ENCODE results near the gene WSCD2.

WSCD2 gene

DNA sequence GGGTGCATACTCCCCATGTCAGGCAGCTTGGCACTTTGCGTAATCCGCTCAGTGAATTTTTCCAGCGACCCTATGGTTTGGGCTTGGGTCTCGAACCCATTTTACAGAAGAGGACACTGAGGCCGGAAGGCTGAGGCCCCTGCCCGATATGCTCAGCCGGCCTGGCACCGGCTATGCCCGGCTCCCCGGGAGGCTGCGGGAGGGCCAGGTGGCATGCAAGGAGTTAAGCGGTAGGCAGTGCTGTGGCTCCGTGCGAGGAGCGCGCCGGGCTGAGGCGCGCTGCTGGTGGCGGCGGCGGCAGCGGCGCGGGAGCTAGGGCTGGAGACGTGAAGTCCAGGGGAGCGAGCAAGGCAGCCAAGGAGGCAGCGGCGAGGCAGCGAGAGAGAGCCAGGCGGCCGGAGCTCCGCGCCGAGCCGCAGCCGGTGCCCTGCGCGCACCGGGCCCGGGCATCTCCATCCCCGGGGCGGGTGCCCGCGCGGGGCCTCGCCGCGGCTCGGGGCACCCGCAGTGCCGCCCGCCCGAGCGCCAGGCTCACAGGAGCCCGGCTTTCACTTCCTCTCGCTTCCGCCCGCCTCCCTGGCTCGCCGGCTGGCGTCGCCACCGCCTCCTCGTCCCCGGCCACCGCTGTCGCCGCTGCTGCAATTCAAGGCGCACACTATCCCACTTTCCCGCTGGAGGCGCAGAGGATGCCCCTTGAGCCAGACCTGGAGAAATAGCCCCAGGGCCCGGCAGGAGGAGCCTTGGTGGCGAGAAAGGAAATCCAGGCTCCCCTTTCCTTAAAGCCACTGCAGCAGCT lies at the start of gene WSCD2:
WSCD2 (plus strand) TSS at position 272 of the 796 bp plus-strand sequence. CDS start 66,545 bp downstream, outside the sequence.
- no peak for ATAC-seq

DNA sequence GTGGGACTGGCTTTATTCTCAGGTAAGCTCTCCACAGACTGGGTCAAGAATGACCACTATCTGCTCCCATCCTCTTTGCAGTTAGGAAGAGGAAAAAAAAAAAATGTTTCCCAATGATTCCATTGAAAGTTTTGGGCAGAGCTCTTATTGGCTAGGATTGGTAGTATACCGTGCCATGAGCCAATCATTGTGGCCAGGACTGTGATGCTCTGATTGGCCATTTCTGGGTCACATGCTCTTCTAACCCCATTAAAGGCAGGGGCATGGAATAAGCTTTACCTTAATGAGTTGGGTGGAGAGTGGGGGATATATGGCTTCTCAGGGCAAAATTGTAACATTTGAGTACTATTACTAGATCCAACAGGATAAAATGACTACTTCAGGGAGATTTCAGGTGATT lies 49.4 kb upstream of the WSCD2 start:
- no peak for ATAC-seq

DNA sequence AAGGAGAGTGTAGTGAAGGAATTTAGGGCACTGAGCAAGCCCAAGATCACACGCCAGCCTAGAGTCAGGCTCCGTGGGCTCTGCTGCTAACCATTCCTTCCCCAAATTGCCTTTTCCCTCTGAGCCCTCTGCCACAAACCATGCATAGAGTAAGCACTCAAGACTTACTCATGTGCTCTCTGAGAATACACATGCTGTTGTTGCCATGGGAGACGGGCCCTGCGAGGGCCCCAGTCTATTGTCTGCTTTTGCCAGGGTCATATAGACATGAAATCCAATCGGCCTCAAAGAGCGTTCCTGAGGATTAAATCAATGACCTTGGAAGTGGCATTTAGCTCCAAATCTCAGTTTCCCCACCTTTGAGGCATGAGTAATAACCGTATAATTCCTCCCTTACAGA lies 48.7 kb upstream of the WSCD2 start:
- ATAC-seq, result no peak

DNA sequence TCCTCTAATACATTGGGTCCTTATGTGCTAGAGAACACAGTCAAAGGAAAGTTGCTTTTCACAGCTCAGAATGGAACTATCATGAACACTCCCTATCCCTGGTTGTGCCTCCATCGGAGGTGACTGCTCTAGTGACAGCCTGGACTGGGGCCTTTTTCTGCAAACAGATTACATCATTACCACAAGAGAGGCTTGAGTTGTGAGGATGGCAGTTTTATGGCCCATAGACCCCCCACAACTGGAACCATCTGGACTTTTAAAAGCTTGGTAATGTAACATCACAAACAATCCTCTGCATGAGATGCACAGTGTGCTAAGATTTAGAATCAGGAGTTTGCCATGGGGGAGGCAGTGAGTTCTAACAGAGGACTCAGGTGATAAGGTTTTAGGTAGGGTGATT lies 46.6 kb upstream of the WSCD2 start:
- no peak for ATAC-seq

DNA sequence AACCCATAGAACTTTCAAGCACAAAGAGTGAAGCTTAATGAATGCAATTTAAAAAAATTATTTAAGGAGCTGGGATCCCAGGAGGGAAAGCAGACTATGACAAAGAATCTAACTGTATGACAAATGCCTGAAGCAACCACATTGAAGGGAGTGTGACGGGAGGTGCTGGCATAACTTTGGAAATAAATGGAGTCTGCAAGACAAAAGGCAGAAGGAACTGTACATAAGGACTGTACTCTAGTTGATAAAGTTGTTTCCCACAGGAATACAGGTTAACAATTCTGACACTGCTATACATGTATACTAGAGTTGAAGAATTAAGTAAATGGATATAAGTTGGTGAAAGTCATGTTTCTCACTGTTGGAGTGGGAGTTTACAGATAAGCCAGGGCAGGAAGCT lies 41.2 kb upstream of the WSCD2 start:
- ATAC-seq, result no peak

DNA sequence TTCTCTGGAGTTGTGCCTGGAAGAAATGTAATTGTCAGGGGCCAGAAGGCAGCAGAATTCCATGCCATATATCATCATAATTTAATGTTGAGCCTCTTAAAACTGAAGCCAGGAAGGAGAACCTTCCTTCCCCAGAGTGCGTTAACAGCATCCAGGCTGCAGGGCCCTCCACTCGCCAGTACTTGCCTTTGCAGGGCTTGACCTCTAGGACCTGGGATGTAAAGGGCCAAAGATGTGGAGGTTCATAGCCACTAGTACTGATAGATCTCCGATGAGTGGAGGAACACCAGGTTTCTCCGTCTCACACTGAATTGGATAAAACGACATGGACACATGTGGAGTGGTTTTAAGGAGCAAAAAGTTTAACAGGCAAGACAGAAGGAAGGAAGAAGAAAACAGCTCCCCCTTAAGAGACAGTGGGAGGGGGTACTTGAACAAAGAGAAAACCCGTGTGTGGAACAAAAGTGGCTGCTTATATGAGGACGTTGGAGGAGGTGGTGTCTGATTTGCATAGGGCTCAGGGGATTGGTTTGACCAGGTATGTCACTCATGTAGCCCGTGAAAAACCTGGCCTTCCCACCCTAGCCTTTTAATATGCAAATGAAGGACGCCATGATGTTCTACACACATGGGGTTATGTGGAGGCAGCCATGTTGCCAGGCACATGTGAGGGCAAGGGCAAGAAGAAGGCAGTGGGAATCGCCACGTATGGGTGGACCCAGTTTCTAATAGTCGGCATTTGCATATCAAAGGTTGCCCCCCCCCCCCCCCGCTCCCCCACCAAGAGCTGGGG lies 38.8 kb upstream of the WSCD2 start:
- ATAC-seq, result no peak

DNA sequence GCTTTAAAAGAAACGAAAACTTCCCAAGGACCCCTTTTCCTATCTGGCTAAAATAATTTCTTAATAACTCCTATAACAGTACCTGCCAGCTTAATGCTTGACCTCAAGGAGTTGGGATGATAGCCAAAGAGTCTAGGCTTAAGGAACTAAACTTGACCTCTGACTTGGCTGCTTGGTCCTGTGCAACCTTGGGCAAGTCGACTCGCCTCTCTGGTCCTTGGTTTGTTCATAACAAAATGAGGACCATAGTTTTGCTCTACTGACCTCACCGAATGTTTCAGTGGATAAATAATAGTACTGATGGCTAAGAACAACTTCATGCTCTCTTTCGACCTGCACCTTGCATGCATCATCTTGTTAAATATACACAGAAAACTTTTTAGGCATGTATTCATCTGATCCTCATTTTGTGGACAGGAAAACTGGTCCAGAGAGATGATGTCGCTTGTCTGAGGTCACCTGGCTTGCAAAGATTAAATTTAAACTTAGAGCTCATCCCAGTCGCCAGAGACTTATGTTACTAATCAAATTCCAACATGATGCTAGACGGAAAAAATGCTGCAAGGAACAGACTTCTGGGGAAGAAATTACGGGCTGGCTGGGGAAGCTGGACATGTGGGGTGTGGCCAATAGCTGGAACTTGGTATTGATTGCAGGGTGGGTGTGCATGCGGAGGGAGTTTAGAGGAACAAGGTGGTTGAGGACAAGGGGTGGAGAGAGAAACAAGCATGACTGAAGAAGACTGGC lies 38.0 kb upstream of the WSCD2 start:
- ATAC-seq, result no peak

DNA sequence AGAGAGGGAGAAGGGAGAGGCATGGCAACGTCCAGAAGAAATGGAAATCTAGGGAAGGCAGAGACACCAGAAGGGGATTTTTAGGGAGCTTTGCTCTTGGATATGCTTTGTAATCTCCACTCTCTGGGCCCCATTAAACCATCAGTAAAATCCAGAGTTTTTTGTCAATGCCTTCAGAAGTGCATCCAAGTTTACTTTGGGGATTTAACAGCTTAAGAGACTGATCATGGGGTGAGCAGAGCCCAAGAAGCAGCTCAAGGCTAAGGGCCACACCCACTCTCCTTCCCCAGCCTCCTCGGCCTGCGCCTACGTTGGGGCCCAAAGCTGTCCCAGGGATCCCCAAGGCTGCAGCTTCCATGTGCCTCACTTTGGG lies 37.4 kb upstream of the WSCD2 start:
- no peak for ATAC-seq

DNA sequence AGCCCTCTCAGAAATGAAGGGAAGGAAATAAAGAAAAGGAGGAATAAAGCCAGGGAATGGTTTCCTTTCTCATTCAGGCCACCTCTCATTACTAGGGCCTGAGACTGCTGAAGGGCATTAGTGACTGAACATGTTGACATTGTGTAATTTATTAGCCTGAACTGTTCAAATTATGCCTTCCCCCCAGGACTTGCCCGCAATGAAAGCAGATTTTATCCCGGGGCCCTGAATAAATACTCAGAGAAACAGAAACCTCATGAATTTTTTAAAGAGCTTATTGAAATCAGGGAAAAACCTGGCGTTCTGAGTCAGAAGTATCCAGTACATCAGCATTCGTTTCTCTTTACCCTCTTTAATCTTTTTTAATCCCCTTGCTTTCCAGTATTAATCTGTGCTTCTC lies 35.9 kb upstream of the WSCD2 start:
- ATAC-seq, result no peak

DNA sequence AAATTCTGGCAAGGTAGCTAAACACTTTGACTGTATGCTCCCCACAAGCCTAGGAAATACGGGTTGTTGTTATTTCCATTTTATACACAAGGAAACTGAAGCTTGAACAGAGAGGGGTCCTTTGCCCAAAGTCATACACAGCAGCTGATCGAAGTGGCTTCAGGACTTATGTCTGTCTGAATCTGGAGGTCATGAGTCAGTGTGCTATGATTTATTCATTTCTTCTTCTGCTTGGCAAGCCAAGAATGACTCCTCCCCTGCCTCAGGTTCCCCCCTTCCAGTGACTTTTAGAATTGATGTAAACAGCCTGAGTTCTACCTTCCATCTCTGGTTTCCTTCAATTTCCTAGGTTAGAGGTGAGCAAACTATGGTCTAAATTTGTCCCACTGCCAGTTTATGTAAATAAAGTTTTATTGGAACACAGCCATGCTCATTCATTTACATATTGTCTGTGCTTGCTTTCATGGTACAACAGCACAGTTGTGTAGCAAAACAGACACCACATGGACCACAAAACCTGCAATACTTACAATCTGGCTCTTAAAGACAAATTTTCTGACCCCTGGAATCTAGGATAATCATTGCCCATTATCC lies 34.9 kb upstream of the WSCD2 start:
- no peak for ATAC-seq

DNA sequence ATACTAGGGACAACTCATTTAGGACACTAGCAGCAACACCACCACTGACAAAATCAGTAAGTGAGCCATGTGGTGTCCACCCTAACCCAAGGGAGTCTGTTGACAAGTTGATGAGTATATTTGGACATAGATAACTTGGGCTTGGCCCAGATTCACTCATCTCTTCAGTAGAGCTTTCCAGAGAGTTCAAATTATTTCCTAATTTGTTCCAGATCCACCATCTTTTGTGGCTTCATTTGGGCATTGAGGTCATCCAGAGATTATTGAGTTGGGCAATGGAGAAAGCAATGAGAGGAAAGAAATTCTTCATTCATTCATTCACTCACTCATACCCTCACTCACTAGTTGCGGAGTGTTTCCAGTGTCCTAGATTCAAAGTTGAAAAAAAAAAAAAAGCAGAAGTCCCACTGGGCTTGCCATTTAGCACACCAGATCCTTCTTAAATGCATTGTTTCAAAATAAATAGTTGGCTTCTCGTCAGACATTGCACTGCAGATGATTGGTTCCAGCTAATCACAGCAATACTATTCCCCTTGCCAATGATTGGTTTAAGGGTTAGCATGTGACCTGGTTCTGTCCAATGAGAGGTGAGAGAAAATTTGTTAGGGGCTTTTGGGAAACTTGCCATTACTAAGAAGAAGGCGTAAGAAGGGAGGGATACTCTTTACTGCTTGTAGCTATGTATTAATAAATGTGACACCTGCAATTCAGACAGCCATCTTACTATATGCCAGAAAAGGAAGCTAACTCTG lies 31.8 kb upstream of the WSCD2 start:
- ATAC-seq, result no peak

DNA sequence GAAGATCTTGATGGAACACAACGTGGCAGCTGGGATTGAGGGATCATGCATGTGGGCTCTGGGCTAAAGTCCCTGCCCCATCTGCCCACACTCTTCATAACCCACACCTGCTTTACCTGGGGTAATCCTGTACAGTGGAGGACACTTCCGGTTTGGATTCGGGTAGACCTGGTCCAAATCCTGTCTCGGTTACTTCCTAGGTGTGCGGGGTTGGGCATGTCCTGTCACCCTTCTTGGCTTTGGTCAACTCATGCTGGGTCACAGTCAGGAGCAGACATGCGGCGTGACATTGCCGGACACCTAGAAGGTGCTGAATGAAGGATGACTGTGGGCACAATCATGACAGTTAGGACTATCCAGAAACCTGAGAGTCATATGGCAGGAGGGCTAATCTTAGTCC lies 30.7 kb upstream of the WSCD2 start:
- ATAC-seq, result no peak

DNA sequence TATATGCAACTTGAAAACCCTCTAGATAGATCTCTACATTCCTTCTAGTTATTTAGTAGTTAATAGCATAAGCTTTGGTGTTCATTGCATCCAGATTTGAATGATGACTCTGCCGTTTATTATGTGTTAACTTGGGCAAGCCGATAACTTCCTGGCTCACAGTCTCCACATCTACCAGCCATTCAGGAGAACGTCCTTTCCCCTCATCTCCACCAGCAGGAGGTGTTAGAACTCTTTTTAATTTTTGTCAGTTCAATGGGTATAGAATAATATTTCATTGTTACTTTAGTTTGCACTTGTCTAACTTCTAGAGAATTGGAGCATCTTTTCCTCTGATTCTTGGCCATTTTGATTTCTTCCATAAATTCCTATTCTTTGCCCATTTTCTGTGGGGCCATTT lies 30.0 kb upstream of the WSCD2 start:
- no peak for ATAC-seq

DNA sequence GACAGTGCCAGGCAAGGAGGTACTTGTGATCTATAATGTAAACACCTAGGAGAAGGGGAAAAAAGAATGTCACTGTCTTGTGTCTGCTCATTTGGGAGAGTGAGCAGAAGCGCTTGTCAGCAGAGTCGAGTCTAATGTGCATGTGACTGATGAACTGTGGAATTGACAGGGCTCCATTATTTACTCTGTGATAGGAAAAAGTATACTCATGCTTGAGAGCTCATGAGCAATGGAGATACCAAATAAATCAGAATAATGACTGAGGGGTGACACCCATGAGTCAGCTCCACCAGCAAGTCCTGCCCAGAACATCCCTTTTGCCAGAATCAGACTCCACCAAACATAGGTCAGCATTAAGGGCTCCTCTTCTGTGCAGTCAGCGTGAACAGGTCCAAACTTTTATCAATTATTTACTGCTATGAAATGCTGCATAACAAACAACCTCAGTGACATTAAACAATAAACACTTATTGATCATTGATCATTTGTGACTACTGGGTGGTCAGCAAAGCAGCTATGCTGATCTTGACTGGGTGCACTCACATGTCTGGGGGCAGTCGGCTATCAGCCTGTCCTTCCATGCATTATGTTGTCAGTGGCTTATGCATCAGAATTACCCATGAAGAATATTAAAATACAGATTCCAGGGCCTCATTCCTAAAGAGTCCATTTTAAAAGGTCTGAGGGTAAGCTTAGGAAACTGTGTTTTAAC lies 29.2 kb upstream of the WSCD2 start:
- no peak for ATAC-seq

DNA sequence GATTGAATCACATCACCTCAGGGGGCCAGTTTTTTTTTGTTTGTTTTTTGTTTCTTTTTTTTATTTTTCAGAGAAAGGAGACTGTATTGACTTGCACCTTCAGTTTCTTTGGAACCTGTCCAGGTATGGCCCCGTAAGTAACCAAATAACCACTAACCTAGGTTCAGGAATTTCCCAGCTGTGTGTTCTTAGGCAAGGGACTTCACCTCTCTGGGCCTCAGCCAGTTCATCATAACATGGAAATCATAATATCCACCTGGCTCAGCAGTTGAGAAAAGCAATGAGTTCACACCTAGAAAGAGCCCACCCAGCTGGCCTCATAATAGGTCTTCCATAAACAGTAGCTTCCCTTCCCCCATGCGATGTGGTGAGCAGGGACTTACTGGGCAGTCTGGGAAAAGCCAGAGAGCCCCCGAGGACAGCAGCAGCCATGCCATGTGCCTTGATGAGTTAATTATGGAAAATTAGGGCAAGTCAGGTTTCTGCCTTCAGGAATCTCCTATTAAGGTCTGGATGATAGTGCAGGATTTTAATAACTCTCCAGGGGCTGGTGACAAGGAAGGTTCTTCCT lies 27.4 kb upstream of the WSCD2 start:
- ATAC-seq, result no peak

DNA sequence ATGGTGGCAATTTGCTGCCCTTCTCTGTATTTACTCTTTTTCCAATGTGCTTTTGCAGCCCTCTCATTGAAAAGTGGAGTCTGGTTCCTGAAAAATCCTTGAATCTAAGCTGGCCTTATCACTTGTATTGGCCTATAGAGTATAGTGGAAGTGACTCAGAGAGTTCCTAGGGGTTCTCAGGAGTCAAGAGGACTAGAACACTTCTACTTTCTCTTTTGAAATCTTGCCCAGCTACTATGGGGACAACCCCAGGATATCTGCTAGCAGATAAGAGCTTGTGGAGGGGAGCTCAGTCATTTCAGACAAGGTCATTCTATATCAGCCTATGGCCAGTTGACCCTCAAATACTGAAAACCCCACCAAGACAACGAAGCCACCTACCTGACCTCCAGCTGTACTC lies 26.7 kb upstream of the WSCD2 start:
- ATAC-seq, result peak in 1 of 2 donors; percentile 53

DNA sequence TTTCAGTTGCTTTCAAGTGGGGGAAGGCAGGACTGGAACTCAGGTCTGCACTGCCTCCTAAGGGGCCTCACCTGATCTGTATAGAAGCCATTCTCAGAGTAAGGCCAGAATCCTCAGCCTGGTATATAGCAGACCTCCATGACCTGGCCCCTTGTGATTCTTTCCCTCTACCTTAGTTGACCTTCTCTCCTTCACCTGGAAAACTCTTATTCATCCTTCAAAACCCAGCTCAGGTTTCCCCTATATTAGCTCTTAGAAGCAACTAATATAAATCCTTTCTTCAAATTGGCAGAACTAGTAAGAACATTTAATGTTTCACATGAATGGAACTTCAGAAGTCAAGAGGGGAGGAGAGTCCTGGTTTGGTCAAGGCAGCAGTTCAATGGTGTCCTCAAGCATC lies 26.0 kb upstream of the WSCD2 start:
- no peak for ATAC-seq

DNA sequence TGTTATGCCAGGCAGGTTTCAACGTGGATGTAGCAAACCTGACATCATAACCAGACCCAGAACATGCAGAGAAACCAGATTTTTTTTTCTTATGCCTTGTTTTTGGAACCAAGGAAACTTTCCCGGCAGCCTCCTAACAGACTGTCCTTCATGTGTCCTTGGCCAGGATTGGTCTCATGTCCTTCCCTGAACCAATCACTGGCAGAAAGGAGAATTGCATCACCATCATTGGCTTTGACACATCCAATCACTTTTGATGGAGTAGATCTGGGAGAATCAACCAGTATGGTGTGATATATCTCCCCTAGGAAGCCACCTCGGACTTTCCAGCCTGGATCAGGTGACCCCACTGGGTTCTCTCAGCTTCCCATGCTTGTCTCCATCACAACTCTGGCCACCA lies 25.6 kb upstream of the WSCD2 start:
- no peak for ATAC-seq

DNA sequence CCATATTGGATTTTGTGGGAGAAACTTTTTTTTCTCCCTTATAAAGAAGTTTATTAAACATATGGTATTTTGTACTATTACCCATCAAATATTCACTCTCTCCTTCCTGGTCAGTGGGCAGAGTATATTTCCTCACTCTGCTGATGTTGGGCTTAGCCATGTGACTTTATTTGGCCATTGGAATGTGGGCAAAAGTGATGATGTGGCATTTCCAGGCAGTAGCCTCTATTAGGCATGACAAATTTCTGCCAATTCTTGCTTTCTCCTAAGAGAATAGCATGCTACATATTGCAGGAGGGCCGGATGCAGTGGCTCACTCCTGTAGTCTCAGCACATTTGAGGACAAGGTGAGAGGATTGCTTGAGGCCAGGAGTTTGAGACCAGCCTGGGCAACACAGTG lies 24.4 kb upstream of the WSCD2 start:
- ATAC-seq, result no peak

DNA sequence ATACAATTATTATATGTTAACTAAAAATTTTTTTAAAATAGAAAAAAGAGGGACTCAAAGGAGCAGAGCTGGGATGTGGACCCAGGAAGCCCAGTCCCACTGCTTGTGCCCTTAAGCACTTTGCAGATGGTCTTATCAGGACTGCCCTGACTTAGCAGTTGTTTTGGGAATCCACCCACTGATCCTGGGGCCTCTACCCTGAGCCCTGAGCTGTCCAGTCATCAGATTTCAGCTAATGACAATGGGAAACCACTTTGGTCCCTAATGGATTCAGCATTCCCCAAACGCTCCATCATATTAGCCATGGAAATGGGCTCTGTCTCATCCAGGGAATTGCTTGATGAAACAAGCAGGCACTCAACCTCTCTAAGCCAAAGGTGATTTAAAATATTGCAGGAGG lies 22.5 kb upstream of the WSCD2 start:
- ATAC-seq, result no peak

DNA sequence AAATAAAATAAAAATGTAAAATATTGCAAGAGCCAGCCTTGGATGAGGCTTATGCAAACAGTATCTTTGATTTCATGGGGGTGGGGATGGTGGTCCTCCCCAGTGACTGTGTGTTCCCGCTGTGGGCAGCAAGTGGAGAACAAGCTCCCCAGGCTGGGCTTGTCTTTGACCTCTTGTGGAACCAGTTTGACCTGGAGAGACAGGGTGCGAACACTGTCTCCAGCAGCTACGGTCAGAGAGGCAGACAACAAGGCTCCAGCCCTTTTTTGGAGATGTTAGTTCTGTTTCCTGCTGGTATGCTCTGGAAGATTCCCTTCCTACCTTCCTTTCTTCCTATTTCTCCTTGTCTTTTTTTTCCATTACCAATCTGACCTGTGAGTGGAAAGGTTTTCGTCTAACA lies 21.8 kb upstream of the WSCD2 start:
- no peak for ATAC-seq
